Spleen (tissue), 7 donors: ENCODE data around the gene TRNP1.

Source experiments
- CTCF ChIP-seq, 11 experiments: fragments of 200-600 bp in 7 of 11; fragments of 450-650 bp in 4 of 11; sonication (generic) in 4 of 11; IDR thresholded peaks in 8 of 11; conservative IDR thresholded peaks in 3 of 11; 1 replicate in 7 of 11; 2 replicates in 4 of 11; pipeline versions ENCODE4 v1.4.0 to v1.8.0; 2016 to 2021; ENCODE audit warnings: antibody characterized with exemption in 11 of 11, inconsistent platforms in 4 of 11, mild to moderate bottlenecking in 1 of 11
- POLR2A ChIP-seq, 3 donors: fragments of 450-650 bp; IDR thresholded peaks; one replicate each; pipeline ENCODE4 v1.5.1; 2017; ENCODE audit warnings: antibody characterized with exemption in 3 of 3, mild to moderate bottlenecking in 1 of 3
- POLR2AphosphoS5 ChIP-seq, 3 donors: sonication (generic); formaldehyde crosslinking; IDR thresholded peaks; one replicate each; pipeline ENCODE4 v1.5.1; 2017; ENCODE audit warnings: antibody characterized with exemption in 3 of 3
- donor health status: DM: no; HTN: no; CAD: no; lungs with moderate emphysema.
- donor health status: DM: no; HTN: no; CAD: no.
- donor health status: DM: no; HTN: no; CAD: no.

GRCh38 chr1:26999440-26999987, 6.0 kb downstream of the TRNP1 start:
- TF ChIP-seq CTCF (IDR thresholded peaks at IDR 0.05 in 8 of 11, conservative IDR thresholded peaks at IDR 0.05 in 3 of 11) (no peak), POLR2AphosphoS5 (IDR thresholded peaks at IDR 0.05) (peak in 1 of 3 donors; percentile 42), POLR2A (IDR thresholded peaks at IDR 0.05) (no peak)
